HG02798 (cell line): ENCODE data around the gene HIP1.
"Not testable (repeated sequence)": the region's sequence is repeated elsewhere in the genome, so short reads cannot be mapped to it uniquely, and the experiment has no call there.

Experiments
- ATAC-seq: cut with Tn5 transposase; IDR thresholded peaks from one replicate; pipeline ENCODE4 v1.9.1; 2021; ENCODE audit warnings: mild to moderate bottlenecking; ENCODE audit not compliant: unreplicated experiment, poor library complexity

HIP1 gene

DNA sequence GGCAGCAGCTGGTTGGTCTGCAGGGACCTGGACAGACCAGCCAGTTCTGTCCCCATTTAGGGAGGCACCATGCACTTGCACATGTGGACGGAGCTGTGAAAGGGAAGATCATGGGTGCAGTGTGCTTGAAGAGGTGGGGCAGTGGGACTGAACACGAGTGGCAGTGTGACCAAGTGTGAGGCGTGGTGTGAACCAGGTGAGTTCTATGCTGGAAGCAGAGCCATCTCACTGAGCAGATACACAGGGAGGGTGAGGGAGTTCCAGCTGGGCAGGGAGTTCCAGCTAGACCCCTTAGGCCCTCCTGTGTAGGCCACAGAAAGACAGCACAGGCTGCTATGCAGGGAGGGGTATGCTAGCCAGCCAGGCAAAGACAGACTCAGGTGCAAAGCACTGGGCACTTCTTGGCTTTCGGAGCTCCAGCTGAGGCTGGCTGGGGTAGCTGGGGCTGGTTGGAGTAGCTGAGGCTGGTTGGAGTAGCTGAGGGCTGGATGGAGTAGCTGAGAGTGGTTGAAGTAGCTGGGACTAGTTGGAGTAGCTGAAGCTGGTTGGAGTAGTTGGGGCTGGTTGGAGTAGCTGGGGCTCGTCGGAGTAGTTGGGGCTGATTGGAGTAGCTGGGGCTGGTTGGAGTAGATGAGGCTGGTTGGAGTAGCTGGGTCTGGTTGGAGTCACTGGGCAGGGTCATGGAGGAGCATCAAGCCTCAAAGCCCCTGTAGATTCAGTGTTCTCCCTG lies 90.9 kb downstream of the HIP1 start:
- no peak for ATAC-seq

DNA sequence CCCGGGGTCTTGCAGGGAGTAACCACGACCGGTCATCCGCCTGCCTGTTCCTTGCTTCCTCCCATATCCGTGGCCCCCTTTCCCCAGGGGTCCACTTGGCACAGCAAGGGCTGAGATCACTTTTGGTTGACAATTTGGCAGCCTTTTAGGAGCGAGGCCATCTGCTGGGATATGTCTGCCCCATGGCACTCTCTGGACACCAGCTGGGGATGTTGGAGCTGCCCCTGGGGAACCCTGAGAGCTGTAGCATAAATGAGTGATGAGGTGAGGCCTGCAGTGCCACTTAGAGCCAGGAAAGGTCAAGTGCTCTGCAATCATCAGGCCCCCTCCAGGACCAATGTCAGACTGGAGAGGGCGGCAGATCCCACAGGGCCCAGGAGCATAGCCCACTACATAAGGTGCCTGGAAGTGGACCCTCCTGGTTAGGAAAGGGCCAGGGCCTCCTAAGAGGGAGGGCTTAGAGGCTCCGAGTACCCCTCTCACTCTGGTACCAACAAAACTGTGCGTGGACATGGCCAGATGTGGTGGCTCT lies 92.1 kb downstream of the HIP1 start:
- ATAC-seq = no peak

DNA sequence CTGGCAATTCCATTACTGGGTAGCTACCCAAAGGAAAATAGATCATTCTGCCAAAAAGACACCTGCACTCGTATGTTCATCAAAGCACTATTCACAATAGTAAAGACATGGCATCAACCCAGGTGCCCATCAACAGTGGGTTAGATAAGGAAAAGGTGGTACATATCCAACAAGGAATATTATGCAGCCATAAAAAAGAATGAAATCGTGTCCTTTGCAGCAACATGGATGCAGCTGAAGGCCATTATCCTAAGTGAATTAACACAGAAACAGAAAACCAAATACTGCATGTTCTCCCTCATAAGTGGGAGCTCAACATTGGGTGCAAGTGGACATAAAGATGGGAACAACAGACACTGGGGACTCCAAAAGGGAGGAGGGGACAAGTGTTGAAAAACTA lies 93.2 kb downstream of the HIP1 start:
- ATAC-seq = no peak

DNA sequence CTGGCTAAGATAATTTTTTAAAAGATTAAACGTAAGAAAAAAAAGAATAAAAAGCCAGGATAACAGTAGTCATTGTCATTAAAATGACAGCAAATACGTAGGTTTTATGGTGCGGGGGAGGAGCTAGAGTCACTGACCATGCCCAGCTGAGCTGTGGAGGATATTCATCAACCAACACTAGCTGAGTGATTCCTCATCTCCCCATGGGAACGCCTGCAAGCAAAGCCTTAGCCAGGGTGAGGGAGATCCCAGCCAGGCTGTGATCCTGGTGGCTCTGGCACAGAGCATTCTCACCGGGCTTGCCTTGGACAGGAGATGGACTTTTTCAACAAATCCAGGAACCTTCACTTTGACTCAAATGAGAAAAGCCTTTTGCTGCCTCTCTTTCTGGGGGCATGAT lies 94.2 kb downstream of the HIP1 start:
- ATAC-seq = no peak

DNA sequence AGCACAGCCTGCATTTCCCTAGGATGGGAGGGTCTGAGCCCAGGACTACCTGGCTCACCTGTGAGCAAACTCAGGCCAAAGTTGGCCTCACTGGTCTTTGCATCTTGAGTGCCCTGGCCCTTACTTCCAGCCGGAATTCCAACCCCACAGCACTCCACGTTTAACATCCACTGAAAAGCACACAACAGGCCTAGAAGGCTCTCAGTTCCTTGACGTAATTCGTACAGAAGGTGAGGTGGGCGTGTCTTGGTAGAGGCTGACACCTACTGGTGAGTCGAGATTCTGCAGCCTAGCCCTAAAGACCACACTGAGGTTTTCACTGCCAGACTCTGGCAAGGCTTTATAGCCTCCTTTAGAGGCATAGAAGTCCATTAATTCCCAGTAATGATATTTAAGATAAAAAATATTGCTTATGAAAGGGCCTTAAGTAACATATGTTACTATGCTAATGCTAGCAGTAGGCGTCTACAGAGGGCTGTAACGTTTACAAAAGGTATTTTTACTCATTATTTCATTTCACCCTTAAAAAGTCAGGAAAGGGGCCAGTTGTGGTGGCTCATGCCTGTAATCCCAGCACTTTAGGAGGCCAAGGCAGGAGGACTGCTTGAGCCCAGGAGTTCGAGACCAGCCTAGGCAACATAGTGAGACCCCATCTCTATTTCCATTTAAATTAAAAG lies 95.8 kb downstream of the HIP1 start:
- peak; percentile 57 for ATAC-seq

DNA sequence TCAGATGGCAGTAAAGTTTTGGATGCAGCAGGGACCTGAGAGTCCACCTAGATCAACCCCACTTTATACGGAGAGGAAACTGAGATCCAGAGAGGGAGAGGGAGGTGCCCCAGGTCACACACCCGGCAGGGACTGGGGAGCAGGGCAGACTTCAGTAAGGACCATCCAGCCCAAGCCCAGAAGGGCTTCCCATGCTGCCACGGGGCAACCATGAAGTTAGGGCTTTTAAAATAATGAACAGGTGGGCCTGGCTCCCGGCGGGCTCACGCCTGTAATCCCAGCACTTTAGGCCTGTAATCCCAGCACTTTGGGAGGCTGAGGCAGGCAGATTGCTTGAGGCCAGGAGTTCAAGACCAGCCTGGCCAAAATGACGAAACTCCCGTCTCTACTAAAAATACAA lies 98.5 kb downstream of the HIP1 start:
- ATAC-seq = no peak

DNA sequence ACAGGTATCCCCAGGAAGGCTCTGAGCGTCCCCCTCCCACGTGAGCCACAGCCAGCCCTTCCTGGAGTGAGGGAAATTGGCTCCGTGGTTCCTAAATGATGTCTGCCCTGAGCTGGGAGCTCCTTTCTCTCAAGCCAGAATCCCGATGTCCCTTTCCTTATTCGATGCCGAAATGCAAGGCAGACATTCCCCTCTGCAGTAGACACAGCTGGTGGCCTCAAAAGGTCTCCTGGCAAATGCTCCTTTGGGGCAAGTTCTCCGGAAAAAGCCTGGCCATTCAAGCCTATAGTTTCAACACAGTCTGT lies 98.9 kb downstream of the HIP1 start:
- ATAC-seq = no peak

DNA sequence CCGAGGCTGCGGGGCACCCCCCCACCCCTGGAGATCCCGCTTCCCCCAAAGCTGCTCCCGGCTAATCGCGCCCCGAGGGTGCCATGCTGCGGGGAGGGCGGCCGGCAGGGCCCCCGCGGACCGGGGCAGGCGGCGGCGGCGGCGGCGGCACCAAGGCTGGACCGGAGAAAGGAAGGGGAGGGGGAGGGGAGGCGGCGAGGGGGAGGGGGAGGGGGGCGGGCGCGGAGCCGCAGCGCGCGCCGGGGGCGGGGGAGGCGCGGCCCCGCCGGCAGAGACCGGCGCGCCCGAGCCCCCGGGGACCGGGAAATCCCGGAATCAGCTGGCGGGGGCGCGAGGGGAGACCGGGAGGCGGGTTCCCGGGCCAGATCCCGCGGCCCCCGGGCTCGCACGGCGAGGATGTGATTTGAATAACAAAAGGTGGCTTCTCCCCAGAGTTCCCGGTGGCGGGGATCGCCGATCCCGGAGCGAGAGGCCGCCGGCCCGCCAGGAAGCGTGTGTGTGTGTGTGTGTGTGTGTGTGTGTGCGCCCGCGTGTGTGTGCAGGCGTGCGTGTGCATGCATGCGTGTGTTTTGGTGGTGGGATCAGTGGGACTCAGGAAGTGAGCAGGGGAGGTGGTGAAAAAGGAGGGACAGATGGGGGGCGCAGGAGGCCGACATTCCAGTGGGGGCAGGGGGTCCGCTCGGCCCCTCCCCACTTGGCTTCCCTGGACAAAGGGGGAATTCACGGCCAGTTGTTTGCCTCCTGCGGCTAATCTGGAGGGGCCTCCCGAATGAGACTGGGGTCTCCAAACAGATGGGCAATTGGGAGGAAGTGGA lies 99.5 kb downstream of the HIP1 start:
- no peak for ATAC-seq

DNA sequence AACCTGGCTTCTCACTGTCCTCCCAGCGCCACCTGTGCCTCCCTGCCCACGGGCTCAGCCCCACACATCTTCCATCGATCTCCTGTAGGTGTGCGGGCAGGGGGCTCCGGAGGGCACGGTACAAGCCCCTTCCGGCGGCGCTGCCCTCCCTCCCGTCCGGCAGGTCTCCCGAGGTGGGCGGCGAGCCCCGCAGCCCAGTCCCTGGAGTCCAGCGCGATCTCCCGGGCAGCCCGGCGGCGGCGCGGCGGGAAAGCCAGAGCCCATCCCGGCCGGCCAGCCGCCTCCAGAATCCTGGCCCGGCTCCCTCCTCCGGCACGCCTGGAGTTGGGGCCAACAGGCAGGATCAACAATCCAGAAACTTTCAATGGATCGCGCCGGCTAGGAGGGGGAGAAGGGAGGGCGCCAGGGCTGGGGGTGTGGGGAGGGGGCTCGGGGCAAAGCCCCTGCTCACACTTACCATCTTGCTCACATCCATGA lies 100.1 kb downstream of the HIP1 start:
- ATAC-seq = no peak

DNA sequence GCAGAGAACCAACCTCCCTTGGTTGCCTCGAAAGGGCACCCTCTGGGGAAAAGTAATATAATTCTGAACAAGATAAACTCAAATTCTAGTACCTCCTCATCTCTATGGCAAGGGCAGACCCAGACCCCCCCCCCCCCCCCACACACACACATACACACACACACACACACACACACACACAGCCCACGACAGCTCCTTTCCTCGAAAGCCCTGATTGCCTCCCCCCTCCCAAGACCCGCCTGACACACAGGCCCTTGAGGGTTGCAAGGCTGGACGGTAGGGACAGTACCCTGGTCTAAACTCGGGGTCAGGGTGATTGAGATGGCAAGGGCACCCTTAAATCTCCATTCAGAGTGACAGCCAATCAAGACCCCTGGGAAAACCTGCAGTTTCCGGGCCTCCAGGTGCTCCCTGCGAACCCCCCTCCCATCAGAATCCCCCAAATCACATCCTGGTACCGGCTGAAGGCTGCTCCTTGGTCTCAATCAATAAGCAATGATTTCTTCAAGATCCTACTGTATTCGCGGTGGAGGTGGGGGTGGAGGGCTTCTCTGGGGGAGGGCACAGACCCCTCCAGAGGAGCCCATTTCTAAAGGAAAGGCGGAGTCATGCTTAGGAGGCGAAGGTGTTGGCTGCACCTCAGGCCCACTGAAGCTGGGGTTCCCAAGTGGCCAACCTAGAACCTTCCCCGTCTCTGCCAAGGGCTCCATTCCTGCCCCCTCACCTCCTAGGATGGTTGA lies 100.7 kb downstream of the HIP1 start:
- ATAC-seq = no peak

DNA sequence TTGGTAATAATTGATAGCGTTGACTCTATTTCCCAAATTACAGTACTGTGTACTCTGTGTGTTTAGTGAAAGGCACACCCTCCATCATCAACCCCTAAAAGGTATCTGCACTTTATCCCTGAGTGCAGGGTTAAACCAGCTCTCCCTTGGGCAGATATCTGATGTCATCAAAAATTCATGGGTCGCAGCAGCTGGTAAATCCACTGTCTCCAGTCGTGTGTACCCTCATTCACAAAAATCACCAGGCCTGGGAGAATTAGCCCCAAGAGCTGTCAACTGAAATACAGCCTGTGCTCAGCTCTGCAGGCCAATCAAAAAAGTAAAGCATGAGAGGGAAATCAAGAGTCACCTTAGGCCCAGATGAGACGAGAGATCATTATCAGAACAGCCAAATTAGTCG lies 103.7 kb downstream of the HIP1 start:
- ATAC-seq = no peak

DNA sequence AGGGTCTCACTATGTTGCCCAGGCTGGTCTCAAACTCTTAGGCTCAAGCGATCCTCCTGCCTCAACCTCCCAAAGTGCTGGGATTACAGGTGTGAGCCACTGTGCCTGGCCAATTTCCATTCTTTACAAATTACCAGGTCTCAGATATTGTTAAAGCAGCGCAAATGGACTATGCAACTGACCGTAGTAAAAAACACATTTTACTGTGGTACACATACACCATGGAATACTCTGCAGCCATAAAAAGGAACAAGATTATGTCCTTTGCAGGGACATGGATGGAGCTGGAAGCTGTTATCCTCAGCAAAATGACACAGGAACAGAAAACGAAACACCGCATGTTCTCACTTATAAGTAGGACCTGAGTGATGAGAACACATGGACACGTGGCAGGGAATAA lies 106.2 kb downstream of the HIP1 start:
- ATAC-seq = not testable (repeated sequence)

DNA sequence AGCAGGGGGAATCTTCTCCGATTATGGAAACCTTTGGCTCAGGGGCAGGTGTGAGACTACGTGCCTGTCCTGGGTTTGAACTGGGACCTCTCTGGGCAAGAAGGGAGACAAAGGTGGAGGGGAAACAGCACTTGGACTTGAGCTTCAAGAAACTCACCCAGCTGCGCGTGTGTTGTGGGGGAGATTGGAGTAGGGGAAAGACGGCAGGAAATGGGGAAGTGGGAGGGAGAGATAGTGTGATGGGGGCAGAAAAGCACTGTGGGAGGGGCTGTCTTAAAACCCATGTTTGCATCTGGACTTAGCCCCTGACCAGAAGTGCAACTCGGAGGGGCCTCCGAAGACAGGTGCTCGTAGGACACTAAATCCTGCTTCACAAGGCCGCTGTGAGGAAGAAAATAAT lies 107.0 kb downstream of the HIP1 start:
- no peak for ATAC-seq

DNA sequence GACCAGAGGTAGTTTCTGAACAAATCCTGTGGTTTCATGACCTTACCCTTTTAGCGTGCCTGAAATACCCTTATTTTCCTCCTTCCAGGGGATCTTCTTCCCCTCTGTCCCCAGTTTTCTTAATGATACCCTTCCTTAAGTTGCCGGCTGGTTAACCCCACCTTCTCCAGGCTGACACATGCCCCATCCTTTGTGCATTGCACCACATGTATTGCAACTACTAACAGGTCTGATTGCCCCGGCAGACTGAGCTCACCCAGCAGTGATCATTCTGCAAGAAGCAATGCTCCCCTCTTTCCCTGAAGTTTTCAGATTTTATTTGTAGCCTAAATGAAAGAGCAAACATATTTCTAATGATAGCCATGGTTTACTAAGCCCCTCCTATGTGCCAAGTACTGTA lies 108.2 kb downstream of the HIP1 start:
- ATAC-seq = no peak

DNA sequence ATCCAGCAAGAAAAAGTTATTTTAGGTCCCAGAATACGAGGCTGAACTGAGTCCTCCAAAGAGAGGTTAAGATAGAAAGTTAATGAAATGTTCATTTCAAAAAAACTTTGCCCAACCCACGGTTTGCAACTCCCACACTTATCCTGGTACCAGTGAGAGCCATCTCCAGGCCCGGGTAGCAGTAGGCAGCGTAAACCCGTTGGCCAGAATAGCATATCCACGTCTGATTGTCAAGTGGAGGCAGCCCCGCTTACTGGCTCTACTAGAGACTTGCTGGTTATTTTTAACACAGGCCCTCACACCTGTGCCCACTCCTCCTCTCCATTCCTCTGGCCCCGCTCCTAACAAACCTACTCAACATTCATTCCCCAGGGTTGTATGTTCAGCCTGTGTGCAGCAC lies 109.7 kb downstream of the HIP1 start:
- no peak for ATAC-seq

DNA sequence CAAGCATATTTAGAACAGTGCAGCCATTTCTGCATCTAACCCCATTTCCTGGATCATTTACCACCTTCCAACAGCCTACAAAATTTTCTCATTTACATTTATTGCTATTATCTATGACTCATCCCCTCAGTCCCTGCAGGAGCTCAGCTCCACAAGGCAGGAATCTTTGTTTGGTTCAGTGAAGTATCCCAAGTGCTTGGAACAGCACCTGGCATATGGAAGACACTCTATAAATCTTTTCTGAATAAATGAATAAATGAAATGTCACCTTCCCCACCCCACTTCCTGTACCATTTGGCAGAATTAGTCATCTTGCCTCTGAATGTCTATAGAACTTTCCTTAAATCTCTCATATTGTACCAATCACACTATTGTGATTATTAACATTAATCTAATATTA lies 110.7 kb downstream of the HIP1 start:
- ATAC-seq = no peak

DNA sequence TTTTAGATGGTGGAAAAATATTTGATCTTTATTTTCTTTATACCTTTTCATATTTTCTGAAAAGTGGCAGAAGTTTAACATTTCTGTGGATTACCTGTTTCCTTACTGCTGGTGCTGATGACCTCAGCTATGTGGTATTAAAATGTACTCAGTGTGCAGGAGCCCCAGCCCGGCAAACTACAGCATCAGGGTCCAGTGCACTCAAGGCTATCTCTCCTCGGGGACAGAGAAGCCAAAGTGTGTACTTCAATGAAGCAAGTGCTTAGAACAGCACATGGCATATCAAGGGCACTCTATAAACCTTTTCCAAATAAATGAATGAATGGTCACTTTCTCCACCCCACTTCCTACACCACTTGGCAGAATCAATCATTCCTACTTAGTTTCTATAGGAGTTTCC lies 111.8 kb downstream of the HIP1 start:
- ATAC-seq = no peak

DNA sequence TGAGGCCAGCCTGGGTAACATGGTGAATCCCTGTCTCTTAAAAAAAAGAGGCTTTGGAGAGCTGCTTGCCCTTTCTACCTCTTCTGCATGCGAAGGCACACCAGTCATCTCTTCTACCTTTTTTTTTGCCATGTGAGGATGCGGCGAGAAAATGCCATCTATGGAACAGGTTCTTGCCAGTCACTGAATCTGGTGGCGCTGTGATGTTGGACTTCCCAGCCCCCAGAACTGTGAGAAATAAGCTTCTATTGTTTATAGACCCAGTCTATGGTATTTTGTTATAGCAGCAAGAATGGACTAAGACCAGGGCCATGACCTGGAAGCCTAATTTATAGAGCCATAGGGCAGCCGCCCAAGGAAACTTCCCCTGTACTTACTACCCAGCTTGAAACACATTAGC lies 112.9 kb downstream of the HIP1 start:
- no peak for ATAC-seq

DNA sequence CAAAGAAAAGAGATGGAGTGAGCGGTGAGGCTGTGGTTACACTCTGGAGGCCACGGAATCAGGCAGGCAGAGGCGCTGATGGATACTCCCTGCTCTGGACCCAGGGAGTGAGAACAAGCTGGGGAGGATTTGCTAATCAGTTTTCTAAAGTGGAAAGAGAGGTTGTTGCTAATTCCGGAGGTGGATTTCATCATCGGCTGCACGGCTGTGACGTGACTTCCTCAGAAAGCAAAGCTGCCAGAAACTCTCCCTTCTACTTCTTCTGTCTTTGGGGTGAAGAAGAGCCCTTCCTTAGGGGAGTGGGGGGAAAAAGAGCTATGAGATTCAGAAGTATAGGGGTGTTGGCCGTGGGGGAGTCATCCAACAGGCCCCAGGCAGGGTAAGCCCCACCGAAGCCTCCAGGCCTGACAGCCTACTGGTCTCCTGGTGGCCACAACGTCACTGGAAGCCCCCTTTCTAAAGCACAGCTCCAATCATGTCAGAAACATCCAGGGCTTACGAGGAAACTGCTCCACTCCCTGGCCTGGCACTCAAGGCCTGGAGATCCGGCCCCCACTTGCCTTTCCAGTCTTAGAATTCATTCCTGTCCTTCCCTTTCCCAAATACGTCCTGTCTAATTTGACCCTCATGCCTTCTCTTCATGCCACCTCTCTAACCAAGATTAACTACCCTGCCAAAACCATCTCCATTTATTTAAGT lies 114.5 kb downstream of the HIP1 start:
- ATAC-seq = no peak
